GM19043 (cell line): Measurements from ENCODE around the gene CLSTN2.
"Not testable (repeated sequence)": the region's sequence is repeated elsewhere in the genome, so short reads cannot be mapped to it uniquely, and the experiment has no call there.

Source experiments
- ATAC-seq: cut with Tn5 transposase; IDR thresholded peaks from one replicate; pipeline ENCODE4 v1.9.1; 2021; ENCODE audit warnings: low read depth; ENCODE audit not compliant: unreplicated experiment

CLSTN2 gene

DNA sequence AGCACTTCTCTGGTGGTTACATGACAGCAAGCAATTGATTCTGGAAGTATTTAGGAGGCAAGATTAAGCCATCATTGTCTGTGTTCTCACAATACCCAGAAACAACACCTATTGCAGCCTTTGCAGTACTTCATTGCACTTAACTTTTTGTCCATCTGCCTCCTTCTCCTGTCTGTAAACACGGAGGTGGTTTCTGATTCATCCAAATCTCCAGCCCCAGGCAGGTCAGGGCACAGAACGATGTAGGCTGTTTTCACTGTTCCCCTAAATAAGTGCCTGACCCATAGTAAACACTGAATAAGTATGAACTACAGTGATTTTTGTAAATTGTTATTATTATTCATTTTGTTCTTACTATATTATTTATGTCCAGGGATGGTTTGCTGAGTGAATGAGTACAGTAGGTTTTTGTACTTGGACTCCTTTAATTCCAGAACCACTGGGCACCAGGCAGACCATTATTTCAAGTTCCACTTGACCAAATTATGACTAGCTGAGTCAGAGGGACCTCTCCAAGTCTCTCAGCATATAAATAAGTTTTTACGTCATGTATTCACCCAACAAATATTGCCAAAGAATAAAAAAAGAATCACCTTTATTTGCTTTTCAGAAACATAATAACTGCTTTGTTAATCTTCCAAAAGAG lies 459.6 kb downstream of the CLSTN2 start:
- no peak for ATAC-seq

DNA sequence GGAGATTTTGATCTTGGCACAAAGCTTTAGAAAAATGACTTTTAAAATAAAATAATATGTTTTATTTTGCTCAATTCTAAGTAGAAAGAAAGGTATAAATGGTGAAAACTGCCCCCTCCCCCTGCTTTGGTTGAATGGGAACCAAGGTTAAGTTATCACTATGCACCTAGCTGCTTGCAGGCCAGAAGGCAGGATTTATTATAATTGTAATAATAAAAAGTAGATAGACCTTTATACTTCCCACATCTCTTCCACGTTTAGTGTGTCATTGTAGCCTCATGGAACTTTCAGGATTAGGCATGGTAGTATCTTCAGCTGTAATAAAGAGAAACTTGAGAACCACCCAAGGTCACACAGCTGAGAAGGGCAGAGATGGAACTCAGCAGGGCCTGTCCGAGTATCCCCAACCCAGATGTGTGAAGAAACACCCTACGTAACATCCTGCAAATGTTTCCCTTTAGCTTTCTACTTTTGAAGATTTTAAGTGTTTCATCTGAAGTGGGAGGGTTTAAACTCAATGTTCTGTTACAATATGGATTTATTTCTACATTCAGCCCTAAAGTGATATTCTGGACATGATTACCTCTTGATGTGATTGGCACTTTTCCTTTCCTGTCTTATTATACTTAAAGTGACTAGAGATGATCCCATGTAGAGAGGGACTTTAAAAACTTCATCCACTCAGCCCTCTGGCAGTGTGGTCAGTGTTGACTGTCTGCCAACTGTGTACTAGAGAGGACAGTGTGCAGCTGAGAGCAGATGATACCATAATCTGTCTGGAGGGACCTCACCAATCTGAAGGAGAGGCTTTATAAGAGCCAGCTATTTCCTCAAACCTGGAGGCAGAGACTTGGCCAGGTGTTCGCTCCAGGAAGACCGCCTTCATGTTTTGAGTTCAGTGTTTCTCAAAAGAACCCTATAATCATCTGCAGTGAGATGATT lies 460.4 kb downstream of the CLSTN2 start:
- ATAC-seq = no peak

DNA sequence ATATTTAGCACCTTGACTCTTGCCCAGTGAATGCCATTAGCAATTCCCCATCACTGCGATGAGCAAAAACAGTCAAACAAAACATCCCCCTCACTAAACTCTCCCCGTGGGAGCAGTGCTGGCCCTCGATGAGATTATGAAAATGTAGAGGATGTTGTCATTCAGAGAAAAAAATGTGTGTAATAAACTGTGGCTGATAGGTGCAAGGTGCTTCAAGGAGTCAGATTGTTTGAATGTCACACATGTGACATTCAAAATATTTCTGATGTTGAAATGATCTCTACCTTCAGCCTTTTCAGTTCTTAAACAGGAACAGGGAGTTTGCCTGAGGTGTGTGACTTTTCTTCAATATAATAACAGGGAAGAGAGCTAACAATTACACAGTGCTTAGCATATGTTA lies 461.1 kb downstream of the CLSTN2 start:
- ATAC-seq = no peak

DNA sequence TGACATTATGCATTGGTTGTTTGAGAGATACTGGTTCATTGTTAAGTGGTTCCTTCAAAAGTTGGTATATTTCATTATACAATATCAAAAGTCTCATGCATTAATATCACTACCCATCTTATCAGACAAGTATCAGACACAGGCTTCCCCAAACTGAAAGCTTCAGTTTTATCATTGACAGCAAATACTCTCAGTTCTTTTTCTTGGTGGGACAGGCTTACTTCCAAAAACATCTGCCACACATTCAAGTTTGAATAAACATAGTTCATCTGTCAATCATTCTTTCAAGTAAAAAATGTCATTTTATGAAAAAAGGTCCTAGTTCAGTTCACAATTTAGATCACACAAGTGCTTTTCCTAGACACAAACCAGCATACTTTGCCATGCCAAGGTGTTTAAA lies 462.9 kb downstream of the CLSTN2 start:
- ATAC-seq = no peak

DNA sequence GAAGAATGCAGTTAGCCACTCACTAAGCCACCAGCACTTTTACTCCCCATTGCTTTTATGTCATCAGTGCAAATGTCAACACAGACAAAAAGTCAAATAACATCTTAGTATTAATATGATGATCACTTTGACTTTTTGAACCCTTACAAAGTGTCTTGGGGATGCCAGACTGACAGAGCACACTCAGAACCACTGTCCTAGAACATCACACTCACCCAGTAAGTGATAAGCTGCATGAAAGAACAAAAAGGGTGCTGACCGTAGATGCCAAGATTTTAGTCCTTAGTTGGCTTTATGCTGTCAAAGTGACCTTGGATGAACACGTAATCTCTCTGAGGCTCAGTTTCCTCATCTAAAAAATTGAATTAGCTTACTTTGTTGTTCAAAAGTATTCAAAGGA lies 463.4 kb downstream of the CLSTN2 start:
- no peak for ATAC-seq

GRCh38 chr3:140399871-140400270 lies 464.9 kb downstream of the CLSTN2 start:
- no peak for ATAC-seq

DNA sequence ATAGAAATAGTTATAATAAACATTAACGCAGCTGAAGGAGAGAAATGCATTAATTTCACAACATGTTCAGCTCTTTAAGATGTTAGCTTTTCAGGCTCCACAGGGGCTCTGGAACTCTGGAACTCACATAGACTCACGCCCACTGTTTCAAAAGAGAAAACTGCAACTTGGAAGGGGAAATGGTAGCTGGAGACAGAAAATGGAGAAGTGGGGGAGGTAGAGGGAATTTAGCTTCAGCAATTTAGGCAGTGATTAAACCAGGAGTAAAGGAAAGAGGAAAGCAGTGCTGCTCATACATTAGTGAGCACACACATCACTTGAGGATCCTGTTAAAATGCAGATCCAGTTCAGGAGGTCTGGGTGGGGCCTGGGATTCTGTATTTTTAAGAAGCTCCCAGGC lies 468.1 kb downstream of the CLSTN2 start:
- ATAC-seq = no peak

- ATAC-seq = no peak
Measured at GRCh38 chr3:140403608-140404007, 468.6 kb downstream of the CLSTN2 start.

DNA sequence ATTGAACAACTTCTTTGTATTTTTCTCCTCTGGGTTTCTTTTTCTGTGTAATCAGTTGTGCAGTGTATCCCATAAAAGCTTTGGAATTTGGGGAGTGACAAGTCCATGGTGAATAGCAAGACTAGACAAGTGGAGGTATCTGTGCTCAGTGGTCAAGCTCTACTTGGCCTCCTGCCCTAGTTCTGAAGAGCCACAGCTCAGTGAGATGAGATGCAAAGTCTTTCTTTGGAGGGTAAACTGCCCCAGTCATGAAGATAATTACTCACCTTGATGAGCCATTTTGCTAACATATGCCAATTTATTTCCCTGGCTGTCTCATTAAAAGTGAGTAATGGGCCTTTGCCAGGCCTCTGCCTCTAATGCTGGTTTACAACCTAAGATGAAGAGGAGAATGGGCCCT lies 471.7 kb downstream of the CLSTN2 start:
- ATAC-seq = no peak

DNA sequence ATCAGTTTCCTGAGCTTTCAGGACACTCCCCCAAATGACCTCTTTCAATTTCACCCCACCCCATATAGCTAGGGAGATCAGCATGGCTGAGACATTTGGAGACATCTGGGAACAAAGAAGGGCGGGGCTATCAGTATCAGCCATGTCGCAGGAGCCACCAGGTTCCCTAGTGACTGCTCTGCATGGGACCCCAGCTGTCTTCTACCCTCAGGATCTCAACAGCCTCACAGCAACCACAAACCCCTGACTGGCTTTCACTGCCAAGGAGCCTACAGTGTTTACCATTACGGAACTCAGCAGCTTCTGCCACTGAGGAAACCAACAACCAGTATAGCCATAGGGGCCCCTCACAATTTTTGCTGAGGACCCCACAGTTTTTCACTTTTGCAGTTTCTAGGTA lies 473.3 kb downstream of the CLSTN2 start:
- ATAC-seq = no peak

GRCh38 chr3:140416666-140417065 lies 481.7 kb downstream of the CLSTN2 start:
- ATAC-seq = no peak

DNA sequence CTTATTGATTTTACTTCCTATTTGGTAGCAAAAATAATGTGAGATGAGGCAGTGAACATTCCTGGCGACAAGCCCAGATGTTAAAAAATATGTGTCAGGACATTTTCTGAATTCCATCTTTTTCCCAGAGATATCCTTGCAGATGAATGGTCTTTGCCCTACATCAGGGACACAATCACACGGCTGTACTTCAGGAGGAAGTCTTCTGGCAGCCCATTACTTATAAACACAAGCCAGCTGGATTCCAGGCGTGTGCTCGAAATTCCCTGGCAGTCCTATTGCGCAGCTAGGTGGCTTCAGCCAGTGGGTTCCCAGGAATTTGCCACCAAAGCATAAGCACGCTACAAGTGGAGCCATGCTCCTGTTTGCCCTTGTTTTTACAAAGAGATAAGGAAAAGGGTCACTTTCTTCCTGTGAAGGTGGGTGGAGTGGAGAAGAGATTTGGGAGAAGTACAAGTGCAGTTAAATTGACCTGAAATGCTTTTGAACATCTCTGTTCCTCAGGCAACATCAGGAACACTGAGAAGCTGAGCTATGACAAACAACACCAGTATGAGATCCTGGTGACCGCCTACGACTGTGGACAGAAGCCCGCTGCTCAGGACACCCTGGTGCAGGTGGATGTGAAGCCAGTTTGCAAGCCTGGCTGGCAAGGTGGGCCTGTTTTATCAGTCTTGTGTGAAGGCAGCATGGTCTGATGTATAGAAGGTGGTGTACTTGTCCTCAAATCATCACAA lies 485.8 kb downstream of the CLSTN2 start:
- ATAC-seq = no peak

DNA sequence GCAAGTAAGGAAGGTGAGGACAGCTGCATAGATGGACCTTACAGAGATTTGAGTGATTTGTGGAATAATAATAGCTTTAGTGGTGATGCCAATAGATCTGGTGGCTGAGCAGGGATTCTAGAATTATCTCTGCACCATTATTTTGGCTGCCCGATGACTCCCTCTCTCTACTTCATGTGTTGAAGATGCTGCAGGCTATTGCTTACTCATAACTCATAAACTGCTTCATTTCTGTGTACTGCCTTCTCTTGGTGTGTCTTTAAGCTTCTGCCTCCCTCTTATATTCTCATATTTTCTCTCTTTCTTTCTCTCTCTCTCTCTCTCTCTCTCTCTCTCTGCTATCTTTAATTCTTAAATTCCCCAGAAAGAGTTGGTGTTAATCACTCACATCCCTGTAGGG lies 486.9 kb downstream of the CLSTN2 start:
- no peak for ATAC-seq

- no peak for ATAC-seq
Measured at GRCh38 chr3:140423146-140423545, 488.2 kb downstream of the CLSTN2 start.

- ATAC-seq = not testable (repeated sequence)
Measured at GRCh38 chr3:140423574-140423973, 488.6 kb downstream of the CLSTN2 start.

- ATAC-seq = no peak
Measured at GRCh38 chr3:140424211-140424610, 489.2 kb downstream of the CLSTN2 start.

DNA sequence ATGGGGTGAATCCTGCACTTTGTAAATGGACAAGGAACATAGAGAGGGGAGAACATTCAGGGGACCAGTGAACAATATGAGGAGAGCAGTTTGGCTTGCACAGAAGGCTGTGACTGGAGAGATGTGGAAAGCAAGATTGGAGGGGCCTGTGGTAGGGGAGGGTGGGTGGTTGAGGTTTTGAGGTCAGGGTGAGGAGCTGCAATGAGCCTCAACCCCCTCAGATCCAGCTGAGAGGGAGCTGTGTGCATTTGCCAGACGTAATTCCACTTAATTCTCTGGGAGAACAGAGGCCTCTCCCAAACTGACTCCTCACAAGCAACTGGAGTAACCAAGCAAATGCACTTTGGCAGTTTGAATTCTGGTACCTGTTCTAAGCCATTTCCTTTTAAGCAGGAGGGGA lies 489.7 kb downstream of the CLSTN2 start:
- no peak for ATAC-seq

- ATAC-seq = no peak
Measured at GRCh38 chr3:140427786-140428185, 492.8 kb downstream of the CLSTN2 start.

DNA sequence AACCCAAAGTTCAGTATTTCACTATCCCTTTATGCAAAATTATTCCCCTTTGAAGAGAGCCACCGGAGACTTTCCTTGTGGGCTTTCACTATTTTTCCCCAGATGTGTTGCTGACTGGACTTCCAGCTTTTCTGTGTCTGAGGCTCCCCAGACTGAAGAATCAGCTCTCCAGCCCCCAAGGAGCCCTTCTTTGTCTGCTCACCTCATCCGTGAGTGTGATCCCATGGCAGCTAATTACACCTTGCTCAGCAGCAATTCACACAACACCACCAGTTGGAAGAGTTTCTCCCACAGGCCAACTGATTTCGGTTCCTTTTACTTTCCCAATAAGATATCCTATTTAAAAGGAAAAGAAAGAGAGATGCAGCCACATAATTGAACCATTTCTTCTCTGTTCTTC lies 493.4 kb downstream of the CLSTN2 start:
- ATAC-seq = no peak

DNA sequence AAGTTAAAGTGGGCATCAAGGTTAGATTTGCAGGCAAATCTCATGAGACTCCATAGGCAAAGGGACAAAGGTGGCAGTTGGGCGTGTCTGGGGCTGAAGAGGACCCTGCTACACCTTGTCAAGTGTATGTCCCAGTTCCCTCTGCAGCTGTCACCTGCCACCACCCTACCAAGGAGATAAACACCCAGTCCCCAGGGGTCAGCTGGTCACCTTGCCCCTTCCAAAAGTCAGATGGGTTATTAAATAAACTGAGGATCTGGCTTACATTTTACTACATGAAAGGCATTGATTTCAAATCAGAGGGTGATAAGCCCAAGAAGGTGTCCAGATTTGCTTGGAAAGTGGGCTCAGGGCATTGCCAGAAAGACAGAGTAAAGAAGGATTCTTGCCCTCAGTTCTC lies 494.8 kb downstream of the CLSTN2 start:
- ATAC-seq = no peak

GRCh38 chr3:140430494-140430893 lies 495.5 kb downstream of the CLSTN2 start:
- no peak for ATAC-seq
